Daoy (cell line): ENCODE data around the gene VEZF1. TPM values are rescaled to one million over a fixed set of nuclear protein-coding genes. Genes with fewer than 3 reads are reported as not detected.

Experiments used
- DNase-seq: peaks from one replicate; pipeline ENCODE4 v3.0.0-alpha.2; 2015; ENCODE audit warnings: low read depth
- total RNA-seq: library from RNA; depleted of rRNA; stranded (reverse); fragments of >200 nt; shearing (Covaris generic); gene quantifications from 2 replicates; pipeline ENCODE4 v1.2.3, GENCODE V29; 2014; rRNA removed

VEZF1 gene
- total RNA-seq, 1 experiment from 2014 or later: 33.1 TPM

DNA sequence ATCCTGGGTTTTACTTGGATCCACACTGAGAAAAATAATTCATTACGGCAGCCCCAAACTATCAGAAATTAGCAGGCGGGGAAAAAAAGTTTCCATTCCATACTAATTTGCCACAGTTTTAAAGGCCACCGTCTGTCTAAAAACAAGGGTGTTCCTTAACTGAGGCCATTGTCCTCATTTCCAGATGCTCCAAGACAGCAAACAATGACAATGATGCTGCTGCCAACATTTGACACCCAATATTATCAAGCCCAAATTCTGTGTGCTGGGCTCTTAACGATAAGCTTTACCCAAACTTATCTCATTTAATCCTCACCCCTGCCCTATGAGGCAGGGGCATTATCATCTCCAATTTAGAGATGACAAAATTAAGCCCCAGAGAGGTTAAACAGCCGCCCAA lies 59.1 kb downstream of the VEZF1 start:
- no peak for DNase-seq

DNA sequence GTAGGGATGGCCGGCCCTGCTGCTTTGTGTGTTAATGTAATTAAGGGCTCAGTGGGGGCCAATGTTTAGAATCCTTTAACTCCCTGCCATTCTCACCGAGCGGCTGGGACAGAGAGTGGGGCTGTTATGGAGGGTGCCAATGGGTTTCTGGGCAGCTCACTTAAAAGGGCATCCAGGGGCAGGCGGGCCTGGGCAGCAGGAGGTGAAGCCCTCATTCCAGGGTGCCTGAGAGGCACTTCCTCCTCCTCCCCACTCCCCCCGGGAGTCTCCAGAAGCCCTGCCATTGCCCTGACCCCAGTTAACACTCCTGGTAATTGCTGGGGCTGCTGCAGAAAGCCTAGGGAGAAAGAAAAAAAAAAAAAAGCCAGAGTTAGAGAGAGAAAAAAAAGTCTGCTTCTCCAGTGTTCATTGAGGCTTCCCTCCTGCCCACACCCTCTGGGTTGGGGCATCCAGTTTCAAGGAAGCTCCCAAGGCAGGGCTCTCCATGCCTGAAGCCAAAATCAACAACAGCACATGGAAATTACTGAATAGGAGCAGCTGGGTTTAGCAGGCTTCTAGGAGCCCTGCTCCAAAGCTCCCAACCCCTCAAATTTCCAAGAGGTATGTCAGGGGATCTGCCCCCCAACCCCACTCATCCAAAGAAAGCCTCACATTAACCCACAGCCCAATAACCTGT lies 60.9 kb downstream of the VEZF1 start:
- DNase-seq: peak; percentile 79

DNA sequence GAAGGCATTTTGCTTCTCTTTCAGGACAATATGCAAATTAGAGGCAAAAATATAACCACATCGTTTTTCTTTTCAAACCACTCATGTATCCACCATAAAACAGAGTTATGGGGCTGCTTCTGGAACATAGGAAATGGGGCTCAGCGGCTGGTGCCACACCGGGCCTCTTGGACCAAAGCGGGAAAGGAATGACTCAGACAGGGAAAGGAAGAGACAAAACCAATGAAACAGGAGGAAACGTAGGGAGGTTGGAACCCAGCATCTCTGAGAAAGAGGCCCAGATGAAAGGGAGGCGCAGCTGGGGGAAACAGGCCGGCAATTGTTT lies 61.4 kb downstream of the VEZF1 start:
- DNase-seq: no peak

DNA sequence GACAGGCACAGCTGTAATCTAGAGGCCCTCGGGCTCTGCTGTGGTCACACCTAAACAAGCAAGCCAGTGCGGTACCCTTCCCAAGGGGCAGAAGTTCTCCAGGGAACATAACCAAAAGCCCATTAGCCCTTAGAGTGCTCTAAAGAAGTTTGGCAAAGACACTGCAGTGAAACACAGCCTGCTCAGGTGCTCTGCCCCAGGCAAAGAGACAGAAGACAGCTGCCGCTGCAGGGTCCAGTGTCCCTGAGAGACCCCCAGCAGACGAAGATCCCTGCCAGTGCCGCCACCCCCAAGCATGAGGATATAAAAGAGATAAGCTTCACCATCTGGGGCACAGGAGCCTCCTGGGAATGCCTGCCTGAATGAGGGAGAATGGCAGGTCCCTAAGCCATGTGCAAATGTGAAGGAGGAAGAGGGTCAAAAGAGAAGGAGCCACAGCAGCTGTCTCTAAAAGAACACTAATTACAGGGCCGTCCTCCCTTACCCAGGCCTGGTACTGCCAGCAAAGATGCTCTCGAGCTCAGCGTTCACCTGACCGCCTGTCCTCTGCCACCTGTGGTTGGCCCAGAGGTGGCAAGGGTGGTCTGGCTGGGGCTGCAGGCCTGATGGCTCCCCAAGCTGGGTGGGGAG lies 62.6 kb downstream of the VEZF1 start:
- DNase-seq: no peak

DNA sequence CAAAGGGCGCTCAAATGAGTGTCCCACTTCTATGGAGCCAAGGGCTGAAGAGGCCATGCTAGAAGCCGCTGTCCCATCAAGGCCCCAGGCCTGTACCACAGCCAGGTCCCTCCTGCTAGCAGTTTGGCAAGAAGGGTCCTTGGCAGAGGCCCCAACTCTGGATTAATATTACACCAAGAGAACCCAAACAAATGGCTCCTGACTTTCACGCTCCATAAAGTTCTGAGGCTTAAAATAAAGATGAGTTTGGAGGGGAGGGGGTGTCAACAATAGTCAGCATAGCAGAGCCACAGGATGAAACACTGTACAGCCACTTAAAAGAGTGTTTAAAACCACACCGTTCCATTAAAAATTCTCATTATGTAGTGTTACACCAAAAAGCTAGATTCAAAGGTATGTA lies 63.4 kb downstream of the VEZF1 start:
- no peak for DNase-seq

Other genes with a start within 250 kb of the VEZF1 start
- not detected in 2 replicates for gene CCDC182, start 243.0 kb downstream of the VEZF1 start, total RNA-seq
- gene MRPS23, start 138.2 kb downstream of the VEZF1 start, total RNA-seq: 34.0 and 51.2 TPM in 2 replicates
- 5.0 and 7.0 TPM in 2 replicates for gene CUEDC1, start 32.8 kb downstream of the VEZF1 start, total RNA-seq
- 499 and 574 TPM in 2 replicates for gene SRSF1, start 19.0 kb upstream of the VEZF1 start, total RNA-seq
- gene DYNLL2, start 95.2 kb upstream of the VEZF1 start, total RNA-seq: 5.5 and 8.8 TPM in 2 replicates
- gene OR4D1, start 160.1 kb upstream of the VEZF1 start, total RNA-seq: 0.06 TPM in 1 of 2 replicates, not detected in the other
- gene OR4D2, start 178.7 kb upstream of the VEZF1 start, total RNA-seq: not detected in 2 replicates
- gene EPX, start 204.5 kb upstream of the VEZF1 start, total RNA-seq: not detected in 2 replicates
- 3.3 and 16.3 TPM in 2 replicates for gene MKS1, start 231.0 kb upstream of the VEZF1 start, total RNA-seq